Activated naive CD4-positive, alpha-beta T cell (primary cell): ENCODE results near the gene LINGO3.
"Not testable (repeated sequence)": the region's sequence is repeated elsewhere in the genome, so short reads cannot be mapped to it uniquely, and the experiment has no call there.

ENCODE experiments used
- DNase-seq, 4 experiments: peaks; one replicate each; lab custom pipeline; 2025; lab: John Stamatoyannopoulos, UW

LINGO3 gene

GRCh38 chr19:2308114-2308556, at the start of gene LINGO3:
Gene LINGO3, minus strand, starts transcription at chr19:2308154. Its CDS starts 16,378 bp downstream, at chr19:2291776.
- no peak for DNase-seq

GRCh38 chr19:2356036-2356646, 48.2 kb upstream of the LINGO3 start:
- DNase-seq = no peak

GRCh38 chr19:2355168-2356035, 47.4 kb upstream of the LINGO3 start:
- no peak for DNase-seq

- no peak for DNase-seq
Observed at GRCh38 chr19:2354670-2355069, 46.7 kb upstream of the LINGO3 start.

GRCh38 chr19:2353887-2354592, 46.1 kb upstream of the LINGO3 start:
- DNase-seq = no peak

- DNase-seq = no peak
Observed at GRCh38 chr19:2353159-2353886, 45.4 kb upstream of the LINGO3 start.

- DNase-seq = no peak
Observed at GRCh38 chr19:2352121-2352520, 44.2 kb upstream of the LINGO3 start.

GRCh38 chr19:2351591-2351990, 43.6 kb upstream of the LINGO3 start:
- no peak for DNase-seq

- no peak for DNase-seq
Observed at GRCh38 chr19:2350656-2351055, 42.7 kb upstream of the LINGO3 start.

- DNase-seq = not testable (repeated sequence)
Observed at GRCh38 chr19:2349818-2350217, 41.9 kb upstream of the LINGO3 start.

GRCh38 chr19:2345794-2346663, 38.1 kb upstream of the LINGO3 start:
- DNase-seq = no peak

GRCh38 chr19:2345076-2345475, 37.1 kb upstream of the LINGO3 start:
- no peak for DNase-seq

GRCh38 chr19:2344381-2344870, 36.5 kb upstream of the LINGO3 start:
- DNase-seq = no peak

- DNase-seq = no peak
Observed at GRCh38 chr19:2343289-2343982, 35.5 kb upstream of the LINGO3 start.

GRCh38 chr19:2342656-2343288, 34.8 kb upstream of the LINGO3 start:
- no peak for DNase-seq

- no peak for DNase-seq
Observed at GRCh38 chr19:2341982-2342381, 34.0 kb upstream of the LINGO3 start.

GRCh38 chr19:2341244-2341751, 33.3 kb upstream of the LINGO3 start:
- no peak for DNase-seq

- DNase-seq = no peak
Observed at GRCh38 chr19:2340496-2341243, 32.7 kb upstream of the LINGO3 start.
